ENCODE measurements around the gene HERC5. TPM values are rescaled to one million over a fixed set of nuclear protein-coding genes. Genes with fewer than 3 reads are reported as not detected.
"Not testable (repeated sequence)": the region's sequence is repeated elsewhere in the genome, so short reads cannot be mapped to it uniquely, and the experiment has no call there.

HERC5 gene
- total RNA-seq, 1 donor from 2014 or later = 18.4 TPM

- H3K36me3 ChIP-seq = no peaks in the 10 kb centered on the region
- H3K4me3 ChIP-seq = no peak overlapping the region
- DNase-seq (no peak), ATAC-seq (no peak)
- no peaks in the 10 kb centered on the region for H3K27me3 ChIP-seq
- no peaks in the 10 kb centered on the region for H3K4me1 ChIP-seq
- intact Hi-C loops (cut with DNase I) = no loop called here
- no peak for TF ChIP-seq CTCF (IDR thresholded peaks at IDR 0.05)
- H3K27ac ChIP-seq = no peak overlapping the region
- no peaks in the 10 kb centered on the region for H3K9me3 ChIP-seq
Observed at GRCh38 chr4:88429401-88429800, 27.5 kb upstream of the HERC5 start.

GRCh38 chr4:88435987-88436693 lies 20.8 kb upstream of the HERC5 start:
- Histone ChIP-seq H3K27ac (no peak overlapping the region), H3K4me3 (no peak overlapping the region), H3K4me1 (no peaks in the 10 kb centered on the region), H3K9me3 (no peaks in the 10 kb centered on the region), H3K36me3 (peaks cover 5% of the 10 kb centered on the region), H3K27me3 (no peaks in the 10 kb centered on the region)
- DNase-seq (no peak), ATAC-seq (no peak)
- no peak for TF ChIP-seq CTCF (IDR thresholded peaks at IDR 0.05)
- intact Hi-C loops (cut with DNase I) = no loop called here

GRCh38 chr4:88437873-88438272 lies 19.0 kb upstream of the HERC5 start:
- H3K36me3 ChIP-seq; H3K9me3 ChIP-seq; H3K27ac ChIP-seq; H3K4me3 ChIP-seq; DNase-seq; H3K4me1 ChIP-seq; intact Hi-C loops (cut with DNase I); ATAC-seq; H3K27me3 ChIP-seq: not testable (repeated sequence)

GRCh38 chr4:88439161-88439760 lies 17.7 kb upstream of the HERC5 start:
- H3K27ac ChIP-seq = no peak overlapping the region
- no peak for TF ChIP-seq CTCF (IDR thresholded peaks at IDR 0.05)
- DNase-seq = no peak

GRCh38 chr4:88440146-88440545 lies 16.8 kb upstream of the HERC5 start:
- no peak for TF ChIP-seq CTCF (IDR thresholded peaks at IDR 0.05)
- Histone ChIP-seq H3K4me3 (no peak overlapping the region), H3K9me3 (no peaks in the 10 kb centered on the region), H3K36me3 (peaks cover 8% of the 10 kb centered on the region), H3K4me1 (no peaks in the 10 kb centered on the region), H3K27me3 (no peaks in the 10 kb centered on the region), H3K27ac (no peak overlapping the region)
- no peak for DNase-seq
- no peak for ATAC-seq
- intact Hi-C loops (cut with DNase I) = no loop called here

More at GRCh38 chr4:88439161-88439760, 17.7 kb upstream of the HERC5 start:
- Histone ChIP-seq H3K4me1 (no peaks in the 10 kb centered on the region), H3K4me3 (no peak overlapping the region), H3K27me3 (no peaks in the 10 kb centered on the region), H3K9me3 (no peaks in the 10 kb centered on the region), H3K36me3 (peaks cover 8% of the 10 kb centered on the region)
- intact Hi-C loops (cut with DNase I) = no loop called here
- ATAC-seq = no peak

- TF ChIP-seq CTCF (IDR thresholded peaks at IDR 0.05) = no peak
Observed at GRCh38 chr4:88441696-88442095, 15.2 kb upstream of the HERC5 start.

More at GRCh38 chr4:88441696-88442095, 15.2 kb upstream of the HERC5 start:
- Histone ChIP-seq H3K4me1 (no peaks in the 10 kb centered on the region), H3K36me3 (peaks cover 8% of the 10 kb centered on the region), H3K27ac (no peak overlapping the region), H3K27me3 (no peaks in the 10 kb centered on the region), H3K9me3 (no peaks in the 10 kb centered on the region), H3K4me3 (no peak overlapping the region)
- DNase-seq = no peak
- intact Hi-C loops (cut with DNase I) = no loop called here
- ATAC-seq = no peak
